Activated CD4-positive, alpha-beta T cell treated with anti-CD3 and anti-CD28 coated beads for 1 hour (primary cell): ENCODE measurements around the gene MAGEC1.
"Not testable (repeated sequence)": the region's sequence is repeated elsewhere in the genome, so short reads cannot be mapped to it uniquely, and the experiment has no call there.

Experiments used
- DNase-seq: peaks from one replicate; pipeline ENCODE4 v3.0.0-alpha.2; 2020

Gene MAGEC1, protein sequence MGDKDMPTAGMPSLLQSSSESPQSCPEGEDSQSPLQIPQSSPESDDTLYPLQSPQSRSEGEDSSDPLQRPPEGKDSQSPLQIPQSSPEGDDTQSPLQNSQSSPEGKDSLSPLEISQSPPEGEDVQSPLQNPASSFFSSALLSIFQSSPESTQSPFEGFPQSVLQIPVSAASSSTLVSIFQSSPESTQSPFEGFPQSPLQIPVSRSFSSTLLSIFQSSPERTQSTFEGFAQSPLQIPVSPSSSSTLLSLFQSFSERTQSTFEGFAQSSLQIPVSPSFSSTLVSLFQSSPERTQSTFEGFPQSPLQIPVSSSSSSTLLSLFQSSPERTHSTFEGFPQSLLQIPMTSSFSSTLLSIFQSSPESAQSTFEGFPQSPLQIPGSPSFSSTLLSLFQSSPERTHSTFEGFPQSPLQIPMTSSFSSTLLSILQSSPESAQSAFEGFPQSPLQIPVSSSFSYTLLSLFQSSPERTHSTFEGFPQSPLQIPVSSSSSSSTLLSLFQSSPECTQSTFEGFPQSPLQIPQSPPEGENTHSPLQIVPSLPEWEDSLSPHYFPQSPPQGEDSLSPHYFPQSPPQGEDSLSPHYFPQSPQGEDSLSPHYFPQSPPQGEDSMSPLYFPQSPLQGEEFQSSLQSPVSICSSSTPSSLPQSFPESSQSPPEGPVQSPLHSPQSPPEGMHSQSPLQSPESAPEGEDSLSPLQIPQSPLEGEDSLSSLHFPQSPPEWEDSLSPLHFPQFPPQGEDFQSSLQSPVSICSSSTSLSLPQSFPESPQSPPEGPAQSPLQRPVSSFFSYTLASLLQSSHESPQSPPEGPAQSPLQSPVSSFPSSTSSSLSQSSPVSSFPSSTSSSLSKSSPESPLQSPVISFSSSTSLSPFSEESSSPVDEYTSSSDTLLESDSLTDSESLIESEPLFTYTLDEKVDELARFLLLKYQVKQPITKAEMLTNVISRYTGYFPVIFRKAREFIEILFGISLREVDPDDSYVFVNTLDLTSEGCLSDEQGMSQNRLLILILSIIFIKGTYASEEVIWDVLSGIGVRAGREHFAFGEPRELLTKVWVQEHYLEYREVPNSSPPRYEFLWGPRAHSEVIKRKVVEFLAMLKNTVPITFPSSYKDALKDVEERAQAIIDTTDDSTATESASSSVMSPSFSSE

DNA sequence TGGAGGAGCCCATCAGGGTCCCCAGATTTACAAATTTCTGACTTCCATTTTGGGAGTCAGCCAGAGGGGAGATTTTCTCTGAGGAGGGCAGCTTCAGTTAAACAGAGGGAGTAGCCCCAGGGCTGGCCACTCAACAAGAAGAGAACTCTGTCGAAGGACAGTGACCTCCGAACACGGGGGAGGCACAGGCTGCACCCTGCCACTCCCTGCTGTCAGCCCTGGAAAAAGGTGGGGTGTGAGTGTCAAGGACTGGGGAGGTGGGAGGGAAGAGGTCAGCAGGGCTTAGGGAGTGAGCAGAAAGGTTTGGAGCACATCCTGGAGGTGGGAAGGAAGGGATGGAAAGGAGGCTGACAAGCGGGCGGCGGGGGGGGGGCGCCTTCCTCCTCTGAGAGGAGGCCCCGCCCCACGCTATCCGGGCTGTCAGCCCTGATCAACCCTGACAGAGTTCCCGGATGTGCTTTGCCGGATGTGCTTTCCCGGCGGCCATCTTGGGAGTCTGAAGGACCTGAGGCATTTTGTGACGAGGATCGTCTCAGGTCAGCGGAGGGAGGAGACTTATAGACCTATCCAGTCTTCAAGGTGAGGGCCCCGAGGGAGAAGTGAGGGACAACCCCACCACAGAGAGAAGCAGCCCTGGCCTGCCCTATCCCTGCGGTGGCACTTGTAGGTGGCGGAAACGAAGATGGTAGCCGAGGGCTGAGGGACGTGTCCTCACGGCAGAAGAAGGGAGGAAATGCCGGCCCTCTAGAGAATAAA is at the start of gene MAGEC1:
TSS of gene MAGEC1 (plus strand) at position 495 of the 756 bp plus-strand sequence. CDS start 1,179 bp downstream, outside the sequence.
- DNase-seq: no peak

DNA sequence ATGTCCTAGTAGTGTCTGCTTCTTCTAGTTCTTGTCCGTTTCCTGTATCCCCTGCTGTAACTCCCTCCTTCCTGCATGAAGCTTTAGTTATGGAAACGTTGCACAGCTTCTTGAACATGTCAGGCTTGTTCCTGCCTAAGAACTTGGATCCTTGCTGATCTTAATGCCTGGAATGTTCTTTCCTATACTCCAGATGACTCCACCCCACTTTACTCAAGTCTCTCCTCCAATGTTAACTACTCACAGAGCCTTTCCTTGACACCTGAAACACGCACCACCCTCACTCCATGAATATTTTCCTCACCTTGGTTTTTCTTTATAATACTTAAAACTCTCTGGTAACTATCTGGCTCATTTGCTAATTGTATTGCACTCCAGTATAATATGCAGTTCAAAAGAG is 46.2 kb upstream of the MAGEC1 start:
- no peak for DNase-seq

DNA sequence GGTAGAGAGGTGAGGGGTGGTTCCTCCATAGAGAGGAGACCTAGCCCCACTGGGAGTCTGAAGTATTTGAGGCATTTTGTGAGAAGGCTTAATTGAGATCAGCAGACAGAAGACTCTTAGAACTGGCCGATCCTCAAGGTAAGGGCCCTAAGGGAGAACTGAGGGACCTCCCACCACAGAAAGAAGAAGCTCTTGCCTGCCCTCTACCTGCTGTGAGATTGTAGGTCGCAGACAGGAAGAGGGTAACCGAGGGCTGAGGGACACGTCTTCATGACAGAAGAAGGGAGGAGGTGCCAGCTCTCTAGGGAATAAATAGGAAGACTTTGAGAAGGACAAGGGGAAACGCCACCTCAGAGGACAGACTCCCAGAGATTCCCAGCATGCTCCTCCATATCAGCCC is 24.1 kb upstream of the MAGEC1 start:
- no peak for DNase-seq

DNA sequence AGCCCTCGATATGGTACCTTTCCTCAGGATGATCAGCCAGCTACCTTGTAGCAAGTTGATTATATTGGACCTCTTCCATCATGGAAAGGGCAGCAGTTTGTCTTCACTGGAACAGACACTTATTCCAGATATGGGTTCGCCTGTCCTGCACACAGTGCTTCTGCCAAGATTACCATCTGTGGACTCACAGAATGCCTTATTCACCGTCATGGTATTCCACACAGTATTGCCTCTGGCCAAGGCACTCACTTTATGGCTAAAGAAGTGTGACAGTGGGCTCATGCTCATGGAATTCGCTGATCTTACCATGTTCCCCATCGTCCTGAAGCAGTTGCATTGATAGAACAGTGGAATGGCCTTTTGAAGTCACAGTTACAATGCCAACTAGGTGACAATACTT is 14.9 kb upstream of the MAGEC1 start:
- not testable (repeated sequence) for DNase-seq

DNA sequence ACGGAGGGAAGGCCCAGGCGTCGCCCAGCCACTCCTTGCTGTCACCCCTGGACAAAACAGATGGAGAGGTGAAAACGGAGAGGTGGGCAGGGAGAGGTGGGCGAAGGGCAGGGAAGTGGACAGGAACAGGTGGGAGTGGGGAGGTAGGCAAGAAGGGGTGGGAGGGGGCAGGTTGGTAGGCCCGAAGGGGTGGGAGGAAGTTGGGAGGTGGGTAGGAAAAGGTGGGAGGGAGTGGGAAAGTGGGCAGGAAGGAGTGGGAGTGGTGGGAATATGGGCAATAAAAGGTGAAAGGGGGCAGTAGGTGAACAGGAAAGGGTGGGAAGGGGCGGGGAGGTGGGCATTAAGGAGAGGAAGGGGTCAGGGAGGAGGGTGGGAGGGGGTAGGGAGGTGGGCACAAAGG is 9.0 kb upstream of the MAGEC1 start:
- DNase-seq: no peak

DNA sequence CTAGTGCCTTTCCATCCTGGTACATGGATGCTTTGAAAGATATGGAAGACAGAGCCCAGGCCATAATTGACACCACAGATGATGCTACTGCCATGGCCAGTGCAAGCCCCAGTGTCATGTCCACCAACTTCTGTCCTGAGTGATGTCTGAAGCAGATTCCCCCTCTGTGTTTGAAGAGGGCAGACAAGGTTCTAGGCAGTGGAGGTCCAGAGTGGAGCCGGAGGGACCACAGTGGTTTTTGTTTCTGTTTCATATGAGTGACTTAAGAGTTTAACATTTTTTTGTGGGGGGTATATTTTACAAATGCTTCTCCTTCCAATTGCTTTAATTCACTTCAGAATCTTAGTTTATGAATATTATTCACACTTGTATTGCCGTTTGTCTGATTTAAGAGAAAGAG is 6.0 kb upstream of the MAGEC1 start:
- no peak for DNase-seq

DNA sequence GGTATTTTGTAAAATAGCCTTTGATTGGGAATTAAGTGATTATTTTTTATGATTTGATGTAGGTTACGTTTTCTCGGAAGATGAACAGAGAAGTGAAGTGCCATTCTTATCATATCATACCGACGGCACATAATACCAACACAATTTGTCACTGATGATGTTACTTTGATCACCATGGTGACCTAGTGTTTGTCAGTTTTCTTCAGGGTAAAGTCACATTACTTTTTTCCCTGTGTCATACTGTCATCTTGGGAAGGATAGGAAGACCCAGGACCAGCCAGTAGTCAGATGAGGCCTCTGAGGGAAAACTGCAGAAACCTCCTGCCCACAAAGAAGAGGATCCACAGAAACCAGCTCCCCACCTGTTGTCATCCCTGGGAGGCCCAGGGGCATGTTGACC is 1.3 kb upstream of the MAGEC1 start:
- no peak for DNase-seq

DNA sequence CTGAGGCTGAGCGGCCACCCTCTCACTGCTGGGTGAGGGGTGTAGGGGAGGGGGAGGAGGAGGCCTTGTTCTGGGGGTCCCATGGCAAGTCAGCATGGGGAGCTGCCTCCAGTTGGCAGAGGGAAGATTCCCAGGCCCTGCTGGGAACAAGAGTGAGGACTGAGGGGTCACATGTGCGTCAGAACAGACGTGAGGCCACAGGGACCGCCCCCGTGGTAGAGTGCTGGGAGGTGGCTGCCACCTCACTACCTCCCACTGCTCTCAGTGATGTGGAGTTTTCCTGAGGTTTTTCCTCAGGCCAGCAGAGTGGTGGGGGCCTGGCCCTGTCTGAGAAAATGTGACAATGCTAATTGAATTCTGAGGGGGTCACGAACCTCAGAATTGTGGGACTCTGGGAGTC is 568 bp downstream of the MAGEC1 start:
- DNase-seq: no peak

DNA sequence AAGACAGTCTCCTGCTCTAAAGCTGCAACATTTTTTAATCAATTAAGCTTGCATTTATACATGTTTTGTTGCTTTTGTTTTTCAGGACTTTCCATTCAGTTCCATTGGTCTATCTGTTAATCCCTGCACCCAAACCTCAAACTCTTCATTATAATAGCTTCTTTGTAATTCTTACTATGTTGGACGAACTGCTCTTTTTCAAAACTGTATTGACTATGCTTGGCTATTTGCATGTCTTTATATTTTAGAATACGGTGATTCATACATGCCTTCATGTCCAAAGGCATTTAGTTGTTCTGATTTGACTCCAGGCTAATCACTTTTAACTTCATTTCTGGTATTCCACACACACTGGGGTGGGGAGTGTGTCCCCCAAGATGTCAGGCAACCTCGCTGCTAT is 14.1 kb downstream of the MAGEC1 start:
- DNase-seq: no peak

DNA sequence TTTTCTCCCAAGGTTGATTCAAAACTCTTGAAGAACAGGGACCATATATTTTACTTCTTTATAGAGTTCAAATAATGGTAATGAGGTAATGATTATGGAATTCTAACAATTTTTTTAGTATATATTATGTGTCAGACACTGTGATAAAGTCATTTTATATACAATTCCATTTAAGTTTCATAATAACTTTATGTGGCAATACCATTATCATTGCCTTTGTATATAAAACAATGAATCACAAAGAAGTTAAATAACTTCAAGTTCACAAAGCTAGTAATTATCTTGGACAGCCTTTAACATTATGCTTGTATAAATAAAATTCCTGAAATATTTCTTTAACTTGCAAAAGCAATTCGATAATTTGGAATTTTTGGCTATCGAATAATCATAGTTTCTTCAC is 20.6 kb downstream of the MAGEC1 start:
- DNase-seq: no peak

DNA sequence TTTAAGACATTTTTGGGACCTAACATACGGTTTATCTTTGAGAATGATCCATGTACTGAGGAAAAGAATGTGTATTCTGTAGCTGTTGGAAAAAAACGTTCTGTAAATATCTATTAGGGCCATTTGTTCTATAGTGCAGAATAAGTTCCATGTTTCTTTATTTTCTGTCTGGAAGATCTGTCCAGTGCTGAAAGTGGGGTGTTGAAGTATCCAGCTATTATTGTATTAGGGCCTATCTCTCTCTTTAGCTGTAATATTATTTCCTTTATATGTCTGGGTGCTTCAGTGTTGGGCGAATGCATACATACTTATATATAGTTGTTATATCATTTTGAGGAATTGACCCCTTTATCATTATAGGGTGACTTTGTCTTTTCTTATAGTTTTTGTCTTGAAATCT is 24.7 kb downstream of the MAGEC1 start:
- no peak for DNase-seq

DNA sequence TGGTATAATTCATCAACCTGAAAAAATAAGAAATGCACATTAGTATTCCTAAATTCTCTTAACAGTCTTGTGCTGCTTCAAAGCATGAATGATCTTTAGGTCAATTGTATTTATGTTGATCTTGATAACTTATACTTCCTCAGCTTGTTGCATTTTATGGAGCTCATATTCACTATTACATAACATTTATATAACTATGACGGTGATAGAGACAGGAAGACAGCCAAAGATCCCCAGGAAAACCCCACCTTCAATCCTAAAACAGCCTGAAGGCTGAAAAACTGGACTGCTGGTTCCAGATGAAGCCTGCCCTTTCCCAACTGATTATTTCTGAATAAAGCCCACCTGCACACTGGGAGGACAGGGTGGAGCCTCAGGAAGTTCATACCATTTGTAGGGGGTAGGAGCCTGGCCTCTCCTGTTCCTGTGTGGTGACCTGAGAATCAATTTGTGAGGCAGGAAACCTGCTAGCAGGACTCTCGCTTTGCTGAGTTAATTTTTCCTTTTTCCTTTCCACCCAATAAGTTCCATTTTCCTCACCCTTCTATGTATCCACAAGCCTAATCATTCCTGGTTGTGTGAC is 30.5 kb downstream of the MAGEC1 start:
- DNase-seq: no peak

DNA sequence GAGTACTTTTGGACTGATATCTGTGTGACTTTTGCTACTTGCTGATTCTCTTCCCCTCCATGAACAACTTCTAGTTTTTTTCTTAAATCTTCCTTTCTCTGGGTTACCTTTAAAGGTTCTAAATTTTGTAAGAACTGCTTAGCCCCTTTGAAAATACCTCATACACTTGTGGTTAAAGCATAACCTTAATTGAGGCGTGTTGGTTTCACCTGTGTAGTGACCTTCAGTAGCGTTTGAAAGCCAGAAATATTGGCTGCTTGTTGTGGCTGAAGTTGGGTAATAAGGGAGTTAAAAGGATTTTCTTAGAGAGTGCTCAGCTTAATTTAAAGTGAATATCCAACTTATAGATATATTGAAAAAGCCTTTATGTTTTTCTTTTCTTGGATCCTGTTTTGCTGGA is 32.0 kb downstream of the MAGEC1 start:
- no peak for DNase-seq

DNA sequence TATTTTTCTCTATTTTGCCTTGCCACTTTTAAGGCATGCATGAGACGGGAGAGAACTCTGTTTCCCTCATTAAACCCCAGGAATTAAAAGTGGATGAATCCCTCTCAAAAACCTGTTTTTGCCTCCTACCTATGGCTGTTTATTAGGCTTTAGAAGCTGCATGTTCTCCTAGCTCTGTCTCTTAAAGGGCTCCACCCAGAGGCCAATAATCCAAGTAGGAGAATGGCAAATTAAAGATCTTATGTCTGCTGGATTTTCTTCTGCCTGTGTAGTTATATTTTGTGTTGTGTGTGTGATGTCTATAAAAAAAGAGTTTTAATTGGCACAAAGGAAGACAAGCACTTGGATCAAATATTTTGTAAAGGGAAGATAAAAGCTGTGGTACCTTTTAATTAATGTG is 32.4 kb downstream of the MAGEC1 start:
- DNase-seq: no peak

DNA sequence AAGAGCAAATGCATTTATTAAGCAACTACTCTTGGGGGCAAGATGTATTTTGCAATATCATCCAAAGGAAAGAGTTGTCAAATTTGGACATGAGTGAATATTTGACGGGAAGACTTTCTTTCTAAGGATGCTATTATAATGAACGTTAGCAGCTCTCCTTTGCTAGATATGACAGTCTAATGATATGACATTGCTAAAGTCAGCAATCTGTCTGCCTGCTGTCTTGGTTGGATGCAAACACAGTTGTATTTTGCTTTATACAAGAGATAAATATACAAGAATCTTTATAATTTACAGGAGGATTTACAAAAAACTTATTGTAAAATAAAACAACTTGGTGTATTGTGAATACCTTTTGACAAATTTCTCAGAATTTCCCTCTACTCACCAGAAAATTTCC is 37.5 kb downstream of the MAGEC1 start:
- no peak for DNase-seq

DNA sequence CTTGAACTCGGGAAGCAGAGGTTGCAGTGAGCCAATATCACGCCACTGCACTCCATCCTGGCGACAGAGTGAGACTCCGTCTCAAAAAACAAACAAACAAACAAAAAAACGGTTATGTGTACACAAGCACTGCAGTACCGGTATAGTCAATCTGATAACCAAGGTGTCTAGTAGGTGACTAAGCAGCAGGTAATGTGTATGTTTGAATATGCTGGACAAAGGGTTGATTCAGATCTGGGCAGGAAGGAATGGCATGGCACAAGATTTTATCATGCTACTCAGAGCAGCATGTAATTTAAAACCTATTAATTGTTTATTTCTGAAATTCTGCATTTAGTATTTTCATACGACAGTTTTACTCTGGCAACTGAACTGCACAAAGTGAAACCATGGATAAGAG is 41.7 kb downstream of the MAGEC1 start:
- DNase-seq: no peak

DNA sequence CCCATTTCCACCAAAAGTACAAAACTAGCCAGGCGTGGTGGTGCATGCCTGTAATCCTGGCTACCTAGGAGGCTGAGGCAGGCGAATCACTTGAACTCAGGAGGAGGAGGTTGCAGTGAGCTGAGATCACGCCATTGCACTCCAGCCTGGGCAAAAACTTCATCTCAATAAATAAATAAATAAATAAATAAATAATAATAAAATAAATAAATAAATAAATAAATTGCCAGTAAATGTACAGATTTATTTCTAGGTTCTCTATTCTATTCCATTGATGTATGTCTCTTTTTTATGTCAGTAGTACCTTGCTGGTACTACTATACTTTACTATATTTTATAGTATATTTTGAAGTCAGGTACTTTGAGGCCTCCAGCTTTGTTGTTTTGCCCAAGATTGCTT is 43.7 kb downstream of the MAGEC1 start:
- no peak for DNase-seq

DNA sequence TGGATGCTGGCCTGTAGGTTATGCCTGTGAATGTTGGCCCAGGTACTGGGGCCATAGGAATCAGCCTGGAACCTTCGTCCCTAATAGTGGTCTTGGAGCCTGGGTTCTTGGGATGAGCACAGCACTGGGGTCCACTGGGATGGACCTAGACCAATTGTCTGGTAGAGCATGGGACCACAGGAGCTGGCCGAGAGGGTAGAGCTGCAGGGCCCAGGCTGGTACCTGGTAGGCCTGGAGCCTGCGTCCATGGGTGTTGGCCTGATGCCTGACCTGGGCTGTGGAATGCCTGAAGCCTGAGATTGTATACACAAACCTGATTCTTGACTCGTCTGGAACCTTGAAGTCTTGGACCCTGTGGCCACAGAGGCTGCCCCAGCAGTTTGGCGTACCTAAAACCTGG is 48.9 kb downstream of the MAGEC1 start:
- DNase-seq: no peak

DNA sequence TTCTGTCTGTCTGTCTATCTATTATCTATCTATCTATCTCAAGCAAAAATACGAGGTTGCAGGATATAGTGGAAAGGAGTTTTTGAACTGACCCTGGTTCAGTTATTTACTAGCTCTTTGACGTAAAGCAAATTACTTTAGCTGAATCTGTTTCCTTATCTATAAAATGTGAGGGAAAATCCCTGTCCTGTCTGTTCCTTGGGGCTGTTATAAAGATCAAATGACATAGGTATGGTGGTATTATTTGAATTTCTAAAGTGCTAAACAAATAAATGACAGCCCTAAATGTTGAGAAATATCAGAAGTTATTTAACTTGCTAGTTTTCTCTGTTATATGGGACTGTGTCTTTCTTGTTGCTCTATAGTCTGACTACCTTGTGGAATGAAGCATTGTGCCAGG is 55.0 kb downstream of the MAGEC1 start:
- DNase-seq: no peak
